ENCODE results near the gene CMC1.

CMC1 gene

GRCh38 chr3:28218917-28219198, 22.6 kb upstream of the CMC1 start:
- Mint-ChIP-seq H3K27me3 (ENCODE audit: low read depth, poor library complexity) (no peaks in the 10 kb centered on the region), H3K27ac (no peak overlapping the region), H3K36me3 (ENCODE audit: low read depth) (no peaks in the 10 kb centered on the region), H3K9me3 (peaks cover 13% of the 10 kb centered on the region), H3K4me1 (no peaks in the 10 kb centered on the region), H3K4me3 (no peak overlapping the region)
- TF ChIP-seq, protein P1, sequence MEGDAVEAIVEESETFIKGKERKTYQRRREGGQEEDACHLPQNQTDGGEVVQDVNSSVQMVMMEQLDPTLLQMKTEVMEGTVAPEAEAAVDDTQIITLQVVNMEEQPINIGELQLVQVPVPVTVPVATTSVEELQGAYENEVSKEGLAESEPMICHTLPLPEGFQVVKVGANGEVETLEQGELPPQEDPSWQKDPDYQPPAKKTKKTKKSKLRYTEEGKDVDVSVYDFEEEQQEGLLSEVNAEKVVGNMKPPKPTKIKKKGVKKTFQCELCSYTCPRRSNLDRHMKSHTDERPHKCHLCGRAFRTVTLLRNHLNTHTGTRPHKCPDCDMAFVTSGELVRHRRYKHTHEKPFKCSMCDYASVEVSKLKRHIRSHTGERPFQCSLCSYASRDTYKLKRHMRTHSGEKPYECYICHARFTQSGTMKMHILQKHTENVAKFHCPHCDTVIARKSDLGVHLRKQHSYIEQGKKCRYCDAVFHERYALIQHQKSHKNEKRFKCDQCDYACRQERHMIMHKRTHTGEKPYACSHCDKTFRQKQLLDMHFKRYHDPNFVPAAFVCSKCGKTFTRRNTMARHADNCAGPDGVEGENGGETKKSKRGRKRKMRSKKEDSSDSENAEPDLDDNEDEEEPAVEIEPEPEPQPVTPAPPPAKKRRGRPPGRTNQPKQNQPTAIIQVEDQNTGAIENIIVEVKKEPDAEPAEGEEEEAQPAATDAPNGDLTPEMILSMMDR (IDR thresholded peaks at IDR 0.05), result no peak
- no peak for DNase-seq

DNA sequence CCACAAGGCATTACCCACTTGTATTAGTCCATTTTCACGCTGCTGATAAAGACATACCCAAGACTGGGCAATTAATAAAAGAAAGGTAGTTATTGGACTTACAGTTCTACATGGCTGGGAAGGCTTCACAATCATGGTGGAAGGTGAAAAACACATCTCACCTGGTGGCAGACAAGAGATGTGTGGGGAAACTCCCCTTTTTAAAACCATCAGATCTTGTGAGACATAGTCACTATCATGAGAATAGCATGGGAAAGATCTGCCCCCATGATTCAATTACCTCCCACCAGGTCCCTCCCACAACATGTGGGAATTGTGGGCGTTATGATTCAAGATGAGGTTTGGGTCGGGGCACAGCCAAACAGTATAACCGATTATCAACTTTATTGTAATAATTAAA, 17.0 kb upstream of the CMC1 start:
- H3K4me1 Mint-ChIP-seq, result no peaks in the 10 kb centered on the region
- TF ChIP-seq, protein P1 (IDR thresholded peaks at IDR 0.05), result no peak
- H3K27me3 Mint-ChIP-seq (ENCODE audit: low read depth, poor library complexity), result peaks cover 4% of the 10 kb centered on the region
- no peaks in the 10 kb centered on the region for H3K36me3 Mint-ChIP-seq (ENCODE audit: low read depth)
- H3K4me3 Mint-ChIP-seq, result no peak overlapping the region
- H3K9me3 Mint-ChIP-seq, result no peaks in the 10 kb centered on the region
- no peak for DNase-seq
- H3K27ac Mint-ChIP-seq, result peak overlapping the region; percentile 7

GRCh38 chr3:28226020-28226419, 15.4 kb upstream of the CMC1 start:
- no peak overlapping the region for H3K27ac Mint-ChIP-seq
- H3K4me1 Mint-ChIP-seq, result no peaks in the 10 kb centered on the region
- H3K36me3 Mint-ChIP-seq (ENCODE audit: low read depth), result no peaks in the 10 kb centered on the region
- TF ChIP-seq, protein P1 (IDR thresholded peaks at IDR 0.05), result no peak
- no peak for DNase-seq
- H3K9me3 Mint-ChIP-seq, result no peaks in the 10 kb centered on the region
- H3K27me3 Mint-ChIP-seq (ENCODE audit: low read depth, poor library complexity), result peaks cover 4% of the 10 kb centered on the region
- H3K4me3 Mint-ChIP-seq, result no peak overlapping the region

GRCh38 chr3:28228623-28229022, 12.8 kb upstream of the CMC1 start:
- TF ChIP-seq, protein P1 (IDR thresholded peaks at IDR 0.05), result no peak
- H3K9me3 Mint-ChIP-seq, result no peaks in the 10 kb centered on the region
- no peaks in the 10 kb centered on the region for H3K4me1 Mint-ChIP-seq
- H3K4me3 Mint-ChIP-seq, result no peak overlapping the region
- no peak overlapping the region for H3K27ac Mint-ChIP-seq
- DNase-seq, result no peak
- peaks cover 4% of the 10 kb centered on the region for H3K27me3 Mint-ChIP-seq (ENCODE audit: low read depth, poor library complexity)
- H3K36me3 Mint-ChIP-seq (ENCODE audit: low read depth), result no peaks in the 10 kb centered on the region

- Mint-ChIP-seq H3K4me3 (no peak overlapping the region), H3K4me1 (no peaks in the 10 kb centered on the region), H3K27me3 (ENCODE audit: low read depth, poor library complexity) (no peaks in the 10 kb centered on the region), H3K36me3 (ENCODE audit: low read depth) (no peaks in the 10 kb centered on the region), H3K9me3 (peaks cover 4% of the 10 kb centered on the region), H3K27ac (no peak overlapping the region)
- DNase-seq, result no peak
- TF ChIP-seq, protein P1 (IDR thresholded peaks at IDR 0.05), result no peak
These were observed 8.8 kb upstream of the CMC1 start for GRCh38 chr3:28232659-28233058.

- no peak overlapping the region for H3K27ac Mint-ChIP-seq
- H3K4me1 Mint-ChIP-seq, result no peaks in the 10 kb centered on the region
- no peaks in the 10 kb centered on the region for H3K27me3 Mint-ChIP-seq (ENCODE audit: low read depth, poor library complexity)
- no peaks in the 10 kb centered on the region for H3K36me3 Mint-ChIP-seq (ENCODE audit: low read depth)
- H3K9me3 Mint-ChIP-seq, result peaks cover 4% of the 10 kb centered on the region
- H3K4me3 Mint-ChIP-seq, result no peak overlapping the region
- no peak for DNase-seq
- TF ChIP-seq, protein P1 (IDR thresholded peaks at IDR 0.05), result no peak
These were observed 7.0 kb upstream of the CMC1 start for GRCh38 chr3:28234454-28234853.

All from nephron progenitor cell (in vitro differentiated cells).